Measurements from ENCODE around the gene GRID1. TPM values are rescaled to one million over a fixed set of nuclear protein-coding genes. Genes with fewer than 3 reads are reported as not detected.
A peak's percentile ranks its signal among the peaks of the same experiment; 100 is the strongest.

Gene GRID1
- 0.17 and 0.20 TPM in 2 replicates for total RNA-seq

GRCh38 chr10:86366033-86366901 is at the start of gene GRID1:
Gene GRID1 (minus strand): TSS chr10:86366795.
- DNase-seq (ENCODE audit: low read depth) = no peak

DNA sequence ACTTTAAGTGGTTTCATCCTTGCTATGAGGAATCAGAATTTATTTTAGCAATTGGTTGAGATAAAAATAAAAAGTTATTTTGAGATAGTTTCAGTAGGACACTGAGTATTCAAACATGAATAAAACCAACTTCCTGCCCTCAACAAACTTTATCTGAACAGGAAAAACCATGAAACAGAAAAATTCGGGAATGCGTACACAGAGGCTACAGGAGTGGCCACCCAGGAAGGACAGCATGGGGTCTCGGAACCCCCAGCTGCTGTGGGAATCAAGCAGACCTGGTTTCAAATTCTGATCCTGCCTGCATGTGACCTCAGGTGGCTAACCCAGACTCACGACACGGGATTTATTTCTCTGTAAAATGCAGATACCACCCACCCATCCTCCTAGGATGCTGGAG is 49.0 kb upstream of the GRID1 start:
- DNase-seq (ENCODE audit: low read depth) = no peak

DNA sequence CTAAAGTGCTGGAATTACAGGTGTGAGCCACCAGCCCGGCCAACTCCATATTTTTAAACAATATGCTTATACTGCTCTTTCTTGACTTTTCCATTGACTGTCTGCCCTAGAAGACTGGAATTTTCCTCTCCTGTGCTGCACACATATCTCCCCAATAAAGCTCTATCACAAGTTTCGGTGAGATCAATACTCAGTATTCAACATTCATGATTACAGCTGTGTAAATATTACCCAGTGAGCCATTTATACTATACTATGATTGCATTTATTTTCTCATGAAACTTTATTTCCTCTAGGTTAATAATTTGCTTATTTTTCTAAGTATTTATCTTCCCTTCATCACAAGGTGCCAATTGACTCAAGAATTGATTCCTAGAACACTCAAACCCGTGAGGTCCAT is 48.5 kb upstream of the GRID1 start:
- no peak for DNase-seq (ENCODE audit: low read depth)

DNA sequence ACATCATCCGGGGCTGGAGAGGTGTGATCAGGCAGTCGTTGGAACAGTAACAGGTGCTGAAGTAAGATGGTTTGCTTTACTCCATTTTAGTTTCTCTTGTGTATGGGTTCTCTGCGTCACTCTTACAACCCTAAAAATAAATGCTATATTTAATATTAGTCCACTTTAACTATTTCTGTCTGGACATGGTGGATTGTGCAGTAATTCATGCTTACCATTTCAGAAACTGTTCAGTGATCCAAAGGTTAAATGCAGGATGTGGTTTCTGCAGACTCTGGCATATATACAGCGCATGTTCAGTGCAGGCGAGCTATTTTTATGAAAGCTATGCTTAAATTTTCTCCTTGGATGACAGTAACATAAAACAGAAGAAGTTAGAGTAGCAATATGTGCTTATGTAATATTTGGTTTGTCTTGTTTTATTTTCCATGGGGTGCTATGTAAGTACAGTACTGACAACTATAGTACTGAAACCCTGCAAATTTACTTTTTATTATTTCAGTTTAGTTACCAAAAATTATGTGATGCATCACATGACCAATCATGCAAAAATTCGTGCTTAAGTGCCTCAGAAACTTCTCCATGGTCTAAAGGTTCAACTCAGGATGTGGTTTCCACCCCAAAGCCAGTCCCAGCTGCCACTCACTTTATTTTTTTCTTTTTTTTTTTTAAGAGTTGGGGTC is 46.6 kb upstream of the GRID1 start:
- DNase-seq (ENCODE audit: low read depth) = no peak

GRCh38 chr10:86411852-86412560 is 45.4 kb upstream of the GRID1 start:
- DNase-seq (ENCODE audit: low read depth) = no peak

DNA sequence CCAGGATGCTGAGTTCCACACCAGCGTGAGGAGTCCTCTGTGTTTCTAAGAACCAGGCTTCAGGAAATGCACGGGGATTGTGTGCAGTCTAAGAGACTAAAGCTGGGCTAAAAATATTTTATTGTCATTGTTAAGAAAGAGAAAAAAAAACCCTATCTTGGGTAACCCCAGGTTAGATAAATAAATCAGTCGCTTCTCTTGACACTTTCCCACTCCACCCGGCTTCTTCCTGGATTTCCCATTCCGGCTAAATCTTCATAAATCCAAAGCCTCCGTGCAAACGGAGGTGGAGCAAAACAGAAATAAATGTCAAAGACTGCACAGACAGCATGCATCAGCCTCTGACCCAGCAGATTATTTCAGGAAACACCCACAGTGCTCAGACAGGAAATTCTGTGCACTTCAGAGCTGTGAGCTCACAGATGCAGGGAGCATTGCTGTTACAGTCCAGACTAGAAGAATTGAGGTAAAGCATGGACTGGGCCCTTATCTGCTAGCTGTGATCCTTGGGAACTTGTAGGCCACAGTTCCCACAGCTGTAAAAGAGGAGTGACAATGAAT is 44.8 kb upstream of the GRID1 start:
- DNase-seq (ENCODE audit: low read depth) = no peak

DNA sequence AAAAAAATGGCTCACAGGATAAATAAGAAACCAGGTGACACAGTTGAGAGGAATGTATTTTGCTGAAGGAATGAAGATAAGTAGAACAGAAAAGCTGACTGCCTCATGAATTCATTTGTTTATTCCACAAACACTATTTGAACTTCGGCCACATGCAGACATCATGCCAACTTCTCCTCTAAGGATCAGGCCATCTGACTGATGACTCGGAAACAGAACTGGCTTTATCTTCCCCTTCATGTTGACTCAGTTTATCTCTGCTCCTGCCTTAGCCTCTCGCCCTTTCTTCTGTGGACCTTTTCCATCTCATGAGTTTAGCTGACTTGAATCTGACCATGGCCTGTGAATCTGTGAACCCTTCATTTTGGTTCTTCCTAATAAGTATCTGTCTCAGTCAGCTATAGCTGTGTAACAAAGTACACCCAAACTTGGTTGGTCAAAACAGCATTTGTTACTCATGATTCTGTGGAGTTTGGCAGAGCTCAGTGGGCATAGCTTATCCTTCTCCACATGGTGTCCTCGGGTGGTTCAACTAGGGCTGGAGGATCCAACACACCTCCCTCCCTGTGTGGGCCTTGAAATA is 44.0 kb upstream of the GRID1 start:
- peak; percentile 57 for DNase-seq (ENCODE audit: low read depth)

DNA sequence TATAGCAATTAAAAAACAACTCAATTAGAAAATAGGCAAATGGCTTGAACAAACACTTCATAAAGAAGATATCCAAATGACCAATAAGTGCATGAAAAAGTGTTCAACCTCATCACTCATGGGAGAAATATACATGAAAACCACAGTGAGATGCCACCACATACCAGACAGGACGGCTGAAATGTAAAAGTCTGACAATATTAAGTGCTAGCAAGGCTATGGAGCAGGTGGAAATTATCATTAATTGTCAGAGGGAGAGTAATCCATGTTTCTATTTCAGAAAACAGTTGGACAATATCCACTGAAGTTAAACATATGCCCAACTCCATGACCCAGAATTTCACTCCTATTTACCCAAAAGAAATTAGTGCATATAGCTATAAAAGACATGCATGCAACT is 42.6 kb upstream of the GRID1 start:
- no peak for DNase-seq (ENCODE audit: low read depth)

DNA sequence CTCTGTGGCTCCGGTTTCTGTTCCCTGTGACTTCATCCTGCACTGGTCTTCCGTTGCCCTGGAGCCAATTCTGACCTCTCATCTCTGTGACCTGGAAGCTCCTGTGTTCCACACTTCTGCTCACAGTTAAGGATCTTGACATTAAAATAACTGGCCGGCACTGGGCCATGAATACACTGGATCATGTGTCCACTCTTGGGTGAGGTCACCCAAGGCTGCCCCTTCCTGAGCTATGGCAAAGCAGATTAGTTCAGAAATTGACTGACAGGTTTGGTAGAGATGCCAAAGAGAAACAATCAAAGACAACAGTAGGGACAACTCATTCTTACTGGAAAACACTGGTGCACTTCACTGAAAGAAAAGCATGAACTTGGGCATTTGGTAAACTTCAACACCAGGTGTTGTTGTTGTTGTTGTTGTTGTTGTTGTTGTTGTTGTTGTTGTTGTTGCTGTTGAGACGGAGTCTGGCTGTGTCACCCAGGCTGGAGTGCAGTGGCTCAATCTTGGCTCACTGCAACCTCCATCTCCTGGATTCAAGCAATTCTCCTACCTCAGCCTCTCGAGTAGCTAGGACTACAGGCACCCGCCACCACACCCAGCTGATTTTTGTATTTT is 36.7 kb upstream of the GRID1 start:
- peak; percentile 77 for DNase-seq (ENCODE audit: low read depth)

DNA sequence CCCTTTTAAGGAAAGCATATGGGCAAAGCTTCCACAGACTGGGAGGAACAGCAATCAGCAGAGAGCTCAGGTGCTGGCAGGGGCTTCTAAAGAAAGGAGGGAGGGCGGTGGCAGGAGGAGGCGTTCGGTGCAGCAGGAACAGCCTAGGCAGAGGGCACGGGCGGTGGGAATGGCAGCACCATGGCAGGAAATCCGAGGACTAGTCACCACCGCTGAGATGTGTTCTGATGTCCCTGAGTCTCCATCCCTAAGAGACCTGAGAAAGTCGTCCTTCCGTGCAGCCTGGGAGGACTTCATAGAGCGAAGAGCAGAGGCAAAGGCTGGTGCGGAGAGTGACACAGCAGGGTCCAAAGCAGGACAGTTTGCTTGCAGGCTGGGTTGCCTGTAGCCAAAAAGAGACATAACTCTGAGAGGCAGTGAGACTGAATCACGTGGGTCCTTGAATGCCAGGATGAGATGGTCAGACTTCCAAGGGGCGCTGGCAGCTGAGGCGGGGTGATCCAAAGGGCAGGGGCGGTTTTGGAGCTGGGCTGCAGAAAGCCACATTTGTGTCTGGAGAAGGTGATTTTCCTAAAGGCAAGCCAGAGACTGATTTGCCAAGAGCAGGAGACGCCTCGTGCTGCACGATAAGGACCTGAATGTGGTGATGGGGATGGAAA is 35.8 kb upstream of the GRID1 start:
- DNase-seq (ENCODE audit: low read depth) = no peak

GRCh38 chr10:86401588-86402282 is 35.1 kb upstream of the GRID1 start:
- DNase-seq (ENCODE audit: low read depth) = no peak

DNA sequence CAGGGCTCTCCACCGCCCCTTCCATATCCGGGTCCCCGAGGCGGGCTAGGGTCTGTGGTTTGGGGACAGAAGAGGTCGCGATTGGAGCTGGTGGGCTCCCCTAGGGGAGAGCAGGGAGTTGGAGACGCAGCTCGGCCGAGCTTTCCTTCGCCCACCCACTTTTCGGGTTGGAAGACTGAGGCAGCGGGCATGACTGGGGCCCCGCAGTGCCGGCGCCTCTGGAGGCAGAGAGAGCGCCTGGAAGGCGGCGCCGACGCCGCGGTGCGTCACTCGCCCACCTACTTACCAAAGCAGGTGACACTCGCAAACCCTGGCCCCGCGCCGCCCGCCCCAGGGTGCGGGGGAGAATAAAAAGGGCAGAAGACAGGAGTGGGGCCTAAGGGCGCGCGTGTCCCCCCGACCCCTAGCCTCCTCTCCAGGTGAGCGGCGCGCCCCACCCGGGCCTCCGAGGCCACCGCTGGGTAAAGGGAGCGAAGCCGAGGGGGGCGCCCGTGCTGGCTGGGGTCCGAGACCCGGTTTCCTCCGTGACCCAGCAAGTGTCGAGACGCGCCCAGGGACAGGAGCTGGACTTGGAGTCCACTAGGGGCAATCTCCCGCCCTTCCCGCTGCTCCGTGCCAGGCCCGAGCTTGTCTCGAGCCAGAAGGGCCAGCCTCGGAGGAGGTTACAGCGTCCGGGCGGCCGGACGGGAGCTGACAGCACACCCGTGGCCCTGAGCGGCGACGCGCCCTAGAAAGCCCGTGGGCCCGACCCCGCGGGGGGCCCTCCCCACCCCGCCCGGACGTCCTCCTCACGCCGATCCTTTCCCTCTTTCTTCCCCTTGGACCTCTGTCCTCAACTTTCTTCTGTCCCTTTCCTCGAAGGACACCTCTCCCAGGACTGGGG is 34.4 kb upstream of the GRID1 start:
- no peak for DNase-seq (ENCODE audit: low read depth)

GRCh38 chr10:86399879-86400704 is 33.5 kb upstream of the GRID1 start:
- peak; percentile 83 for DNase-seq (ENCODE audit: low read depth)

DNA sequence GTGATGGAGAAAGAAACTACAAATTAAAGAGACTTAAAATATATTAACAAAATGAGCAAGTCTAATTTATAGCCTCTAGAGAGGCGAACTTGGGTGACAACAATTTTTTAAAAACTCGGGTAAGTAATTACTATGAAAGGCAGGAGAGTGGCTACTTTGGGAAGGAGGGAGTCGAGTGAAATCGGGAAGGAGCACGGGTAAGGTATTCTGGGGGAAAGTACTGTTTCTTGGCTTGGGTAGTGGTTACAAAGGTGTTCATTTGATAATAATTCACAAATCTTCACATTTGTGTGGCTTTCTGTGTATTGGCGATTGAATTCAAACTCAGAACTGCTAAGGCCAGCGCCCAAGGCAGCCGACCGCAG is 32.9 kb upstream of the GRID1 start:
- DNase-seq (ENCODE audit: low read depth) = no peak

GRCh38 chr10:86397120-86397519 is 30.5 kb upstream of the GRID1 start:
- DNase-seq (ENCODE audit: low read depth) = no peak

GRCh38 chr10:86393862-86394455 is 27.4 kb upstream of the GRID1 start:
- no peak for DNase-seq (ENCODE audit: low read depth)

GRCh38 chr10:86393362-86393761 is 26.8 kb upstream of the GRID1 start:
- no peak for DNase-seq (ENCODE audit: low read depth)

GRCh38 chr10:86392723-86393094 is 26.1 kb upstream of the GRID1 start:
- DNase-seq (ENCODE audit: low read depth) = no peak
